RKO (cell line): ENCODE data around the gene PACSIN1.

Experiments used
- DNase-seq: peaks from one replicate; pipeline ENCODE4 v3.0.0-alpha.2; 2016; ENCODE audit warnings: low spot score

The PACSIN1 gene

GRCh38 chr6:34514593-34515472, 49.0 kb downstream of the PACSIN1 start:
- no peak for DNase-seq

GRCh38 chr6:34515473-34516387, 49.9 kb downstream of the PACSIN1 start:
- no peak for DNase-seq

GRCh38 chr6:34516391-34517324, 50.8 kb downstream of the PACSIN1 start:
- no peak for DNase-seq

- DNase-seq, result no peak
Measured at GRCh38 chr6:34517461-34517881, 51.6 kb downstream of the PACSIN1 start.

GRCh38 chr6:34517966-34518365, 52.1 kb downstream of the PACSIN1 start:
- DNase-seq, result no peak

GRCh38 chr6:34518669-34519365, 52.9 kb downstream of the PACSIN1 start:
- DNase-seq, result no peak

- DNase-seq, result no peak
Measured at GRCh38 chr6:34519971-34520644, 54.2 kb downstream of the PACSIN1 start.

GRCh38 chr6:34520645-34521462, 55.0 kb downstream of the PACSIN1 start:
- no peak for DNase-seq

- DNase-seq, result no peak
Measured at GRCh38 chr6:34521463-34522285, 55.8 kb downstream of the PACSIN1 start.

- DNase-seq, result no peak
Measured at GRCh38 chr6:34522761-34523160, 56.9 kb downstream of the PACSIN1 start.

GRCh38 chr6:34523441-34524206, 57.7 kb downstream of the PACSIN1 start:
- no peak for DNase-seq

GRCh38 chr6:34524499-34524898, 58.6 kb downstream of the PACSIN1 start:
- no peak for DNase-seq

- DNase-seq, result no peak
Measured at GRCh38 chr6:34524971-34525370, 59.1 kb downstream of the PACSIN1 start.

GRCh38 chr6:34525431-34526175, 59.7 kb downstream of the PACSIN1 start:
- no peak for DNase-seq

GRCh38 chr6:34526241-34526972, 60.5 kb downstream of the PACSIN1 start:
- no peak for DNase-seq

GRCh38 chr6:34526992-34527728, 61.3 kb downstream of the PACSIN1 start:
- DNase-seq, result peak; percentile 93
